ENCODE results near the gene AKIRIN1.

The AKIRIN1 gene

GRCh38 chr1:38989979-38990378, 1.1 kb upstream of the AKIRIN1 start:
- DNase-seq (ENCODE audit: extremely low spot score), result no peak
- CTCF ChIA-PET, result no interaction called here
- no peak for TF ChIP-seq NFRKB (IDR thresholded peaks at IDR 0.05)
- TF ChIP-seq HDGF (IDR thresholded peaks at IDR 0.05; ENCODE audit: borderline replicate concordance), result no peak
- no peak for TF ChIP-seq L3MBTL2 (conservative IDR thresholded peaks at IDR 0.05)
- TF ChIP-seq FOXA1 (IDR thresholded peaks at IDR 0.05), result no peak
- TF ChIP-seq BHLHE40 (IDR thresholded peaks at IDR 0.05; ENCODE audit: borderline replicate concordance), result no peak
- no peak for TF ChIP-seq ZNF384 (IDR thresholded peaks at IDR 0.05)
- no peak for TF ChIP-seq ARNT (IDR thresholded peaks at IDR 0.05)
- TF ChIP-seq PKNOX1 (IDR thresholded peaks at IDR 0.05), result no peak
- TF ChIP-seq SP1 (IDR thresholded peaks at IDR 0.05), result no peak
- TF ChIP-seq SUZ12 (IDR thresholded peaks at IDR 0.05), result no peak
- no peak for TF ChIP-seq FOXM1 (IDR thresholded peaks at IDR 0.05; ENCODE audit: borderline replicate concordance)
- TF ChIP-seq CTBP1 (IDR thresholded peaks at IDR 0.05; ENCODE audit: borderline replicate concordance), result no peak
- TF ChIP-seq TARDBP (IDR thresholded peaks at IDR 0.05), result no peak
- no peak for TF ChIP-seq LEF1 (IDR thresholded peaks at IDR 0.05; ENCODE audit: borderline replicate concordance)
- TF ChIP-seq ELF4 (IDR thresholded peaks at IDR 0.05), result no peak
- no peak for TF ChIP-seq FOXK2 (IDR thresholded peaks at IDR 0.05)
- POLR2A ChIA-PET, result interaction anchor here (0.6 to 3.2 kb wide), 3 partner anchors 13 to 116 kb away, joined by 3 to 13 read pairs (median 6); partner anchors contain the start of genes MYCBP and NDUFS5

GRCh38 chr1:38990386-38990737, 714 bp upstream of the AKIRIN1 start:
- ChIA-PET CTCF (no interaction called here), POLR2A (interaction anchor here (1.4 to 3.2 kb wide), 2 partner anchors 36 to 117 kb away, joined by 3 to 13 read pairs; partner anchors contain the start of genes MYCBP and NDUFS5)
- DNase-seq (ENCODE audit: extremely low spot score), result no peak
- TF ChIP-seq FOXM1 (IDR thresholded peaks at IDR 0.05; ENCODE audit: borderline replicate concordance) (no peak), TARDBP (IDR thresholded peaks at IDR 0.05) (no peak), ZNF384 (IDR thresholded peaks at IDR 0.05) (no peak), L3MBTL2 (conservative IDR thresholded peaks at IDR 0.05) (no peak), PKNOX1 (IDR thresholded peaks at IDR 0.05) (no peak), CTBP1 (IDR thresholded peaks at IDR 0.05; ENCODE audit: borderline replicate concordance) (no peak)

- ChIA-PET POLR2A (interaction anchor here (0.6 kb wide), 1 partner anchor 163 kb away, joined by 3 read pairs; no protein-coding TSS in a partner anchor), CTCF (no interaction called here)
- peak; percentile 42 for DNase-seq (ENCODE audit: extremely low spot score)
- TF ChIP-seq HDGF (IDR thresholded peaks at IDR 0.05; ENCODE audit: borderline replicate concordance), result no peak
- TF ChIP-seq FOXK2 (IDR thresholded peaks at IDR 0.05), result no peak
- no peak for TF ChIP-seq SUZ12 (IDR thresholded peaks at IDR 0.05)
- no peak for TF ChIP-seq BHLHE40 (IDR thresholded peaks at IDR 0.05; ENCODE audit: borderline replicate concordance)
- no peak for TF ChIP-seq NFRKB (IDR thresholded peaks at IDR 0.05)
- no peak for TF ChIP-seq ZNF384 (IDR thresholded peaks at IDR 0.05)
- no peak for TF ChIP-seq PKNOX1 (IDR thresholded peaks at IDR 0.05)
- no peak for TF ChIP-seq LEF1 (IDR thresholded peaks at IDR 0.05; ENCODE audit: borderline replicate concordance)
- TF ChIP-seq SP1 (IDR thresholded peaks at IDR 0.05), result no peak
- no peak for TF ChIP-seq CTBP1 (IDR thresholded peaks at IDR 0.05; ENCODE audit: borderline replicate concordance)
Observed at GRCh38 chr1:38991638-38992411, 749 bp downstream of the AKIRIN1 start.

GRCh38 chr1:38992412-38993111, 1.5 kb downstream of the AKIRIN1 start:
- POLR2A ChIA-PET, result no interaction called here
- CTCF ChIA-PET, result no interaction called here
- TF ChIP-seq PKNOX1 (IDR thresholded peaks at IDR 0.05) (no peak), TARDBP (IDR thresholded peaks at IDR 0.05) (no peak), ELF4 (IDR thresholded peaks at IDR 0.05) (no peak), CTBP1 (IDR thresholded peaks at IDR 0.05; ENCODE audit: borderline replicate concordance) (no peak), HDGF (IDR thresholded peaks at IDR 0.05; ENCODE audit: borderline replicate concordance) (no peak), ARNT (IDR thresholded peaks at IDR 0.05) (no peak), BHLHE40 (IDR thresholded peaks at IDR 0.05; ENCODE audit: borderline replicate concordance) (no peak), SUZ12 (IDR thresholded peaks at IDR 0.05) (no peak), FOXA1 (IDR thresholded peaks at IDR 0.05) (no peak), FOXM1 (IDR thresholded peaks at IDR 0.05; ENCODE audit: borderline replicate concordance) (no peak), NFRKB (IDR thresholded peaks at IDR 0.05) (no peak), SP1 (IDR thresholded peaks at IDR 0.05) (no peak), L3MBTL2 (conservative IDR thresholded peaks at IDR 0.05) (no peak), ZNF384 (IDR thresholded peaks at IDR 0.05) (no peak), LEF1 (IDR thresholded peaks at IDR 0.05; ENCODE audit: borderline replicate concordance) (no peak)
- DNase-seq (ENCODE audit: extremely low spot score), result no peak

DNA sequence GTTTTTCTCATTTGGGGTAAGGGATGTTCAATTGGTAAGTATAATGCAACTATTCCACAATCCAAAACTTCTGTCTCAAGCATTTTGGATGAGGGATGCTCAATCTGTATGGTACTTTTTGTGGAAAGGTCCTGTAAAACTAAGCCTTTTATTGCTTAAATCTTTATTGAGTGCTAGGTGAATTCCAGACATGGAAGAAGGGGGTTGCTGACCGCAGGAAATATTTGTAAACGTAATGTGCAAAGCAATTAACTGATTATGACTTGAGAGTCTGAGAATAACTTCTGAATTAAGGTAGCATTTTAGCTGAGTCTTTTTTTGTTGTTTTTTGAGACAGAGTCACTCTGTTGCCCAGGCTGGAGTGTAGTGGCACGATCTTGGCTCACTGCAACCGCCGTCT, 3.1 kb downstream of the AKIRIN1 start:
- DNase-seq (ENCODE audit: extremely low spot score), result no peak
- no peak for TF ChIP-seq PKNOX1 (IDR thresholded peaks at IDR 0.05)
- TF ChIP-seq FOXA1 (IDR thresholded peaks at IDR 0.05), result no peak
- no peak for TF ChIP-seq HDGF (IDR thresholded peaks at IDR 0.05; ENCODE audit: borderline replicate concordance)
- no peak for TF ChIP-seq BHLHE40 (IDR thresholded peaks at IDR 0.05; ENCODE audit: borderline replicate concordance)
- no peak for TF ChIP-seq ELF4 (IDR thresholded peaks at IDR 0.05)
- no peak for TF ChIP-seq FOXM1 (IDR thresholded peaks at IDR 0.05; ENCODE audit: borderline replicate concordance)
- TF ChIP-seq CTBP1 (IDR thresholded peaks at IDR 0.05; ENCODE audit: borderline replicate concordance), result no peak
- no peak for TF ChIP-seq LEF1 (IDR thresholded peaks at IDR 0.05; ENCODE audit: borderline replicate concordance)
- no peak for TF ChIP-seq ARNT (IDR thresholded peaks at IDR 0.05)
- TF ChIP-seq L3MBTL2 (conservative IDR thresholded peaks at IDR 0.05), result no peak
- POLR2A ChIA-PET, result no interaction called here
- CTCF ChIA-PET, result no interaction called here

Data from HEK293T (cell line).